CD4-positive, alpha-beta T cell treated with Interleukin-17A for 4 hours (primary cell): ENCODE data around the gene RAB3C.
A peak's percentile ranks its signal among the peaks of the same experiment; 100 is the strongest.

ENCODE experiments used
- DNase-seq: peaks from one replicate; pipeline ENCODE4 v3.0.0-alpha.2; 2020; ENCODE audit warnings: mixed read lengths

Gene RAB3C

DNA sequence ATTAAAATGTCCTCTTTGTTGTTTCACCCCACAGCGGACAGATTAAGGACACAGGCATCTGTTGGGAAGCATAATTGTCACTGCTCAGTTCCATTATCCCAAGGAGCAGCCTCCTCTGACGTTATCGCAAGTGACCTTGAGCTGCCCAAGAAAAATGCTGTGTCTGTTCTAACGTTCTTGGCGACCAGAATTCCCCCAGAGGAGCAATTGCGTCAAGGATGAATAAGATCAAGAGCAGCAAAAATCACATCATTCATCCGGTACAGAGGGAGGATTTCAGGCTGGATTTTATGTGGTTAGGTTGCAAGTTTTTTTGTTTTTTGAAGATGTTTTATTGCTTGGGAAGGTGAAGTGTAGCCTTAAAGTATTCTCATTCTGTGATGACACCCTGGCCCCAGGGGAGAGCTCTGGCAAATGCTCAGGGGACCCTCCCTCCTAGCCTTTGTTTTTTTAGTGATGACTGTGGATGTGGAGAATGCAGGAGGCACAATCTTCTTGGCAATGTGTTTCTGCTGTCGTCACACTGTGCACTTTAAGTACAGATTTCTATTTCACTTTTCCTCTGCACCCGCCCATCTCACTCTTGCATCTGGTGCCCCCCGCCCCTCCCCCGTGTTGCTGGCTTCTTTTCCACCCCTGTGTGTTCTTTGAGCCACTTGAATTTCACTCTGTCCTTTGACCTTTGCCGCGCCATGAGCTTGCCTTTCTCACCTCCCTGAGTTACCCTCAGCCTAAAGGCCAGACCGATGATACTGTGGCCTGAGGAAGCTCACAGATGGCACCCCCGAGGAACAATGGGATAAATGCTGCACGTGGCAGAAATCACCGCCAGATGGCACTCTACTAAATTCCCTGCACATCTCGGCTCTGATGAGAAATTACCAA lies 308.5 kb downstream of the RAB3C start:
- peak; percentile 75 for DNase-seq

DNA sequence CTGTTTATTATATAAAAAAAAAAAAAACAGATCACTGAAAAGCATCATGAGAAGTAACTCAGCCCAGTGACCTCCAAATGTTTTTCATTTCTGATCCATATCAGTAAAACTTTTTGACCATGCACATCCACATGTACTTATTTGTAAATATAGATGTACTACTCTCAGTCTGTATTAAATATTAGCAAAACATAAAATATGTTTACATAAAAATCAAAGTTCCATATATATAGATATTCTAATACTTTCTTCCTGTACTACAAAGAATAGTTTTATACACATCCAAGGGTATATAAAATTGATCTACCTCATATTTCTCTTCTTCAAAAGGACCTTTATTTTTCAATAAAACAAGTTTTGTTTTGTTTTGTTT lies 309.1 kb downstream of the RAB3C start:
- no peak for DNase-seq

DNA sequence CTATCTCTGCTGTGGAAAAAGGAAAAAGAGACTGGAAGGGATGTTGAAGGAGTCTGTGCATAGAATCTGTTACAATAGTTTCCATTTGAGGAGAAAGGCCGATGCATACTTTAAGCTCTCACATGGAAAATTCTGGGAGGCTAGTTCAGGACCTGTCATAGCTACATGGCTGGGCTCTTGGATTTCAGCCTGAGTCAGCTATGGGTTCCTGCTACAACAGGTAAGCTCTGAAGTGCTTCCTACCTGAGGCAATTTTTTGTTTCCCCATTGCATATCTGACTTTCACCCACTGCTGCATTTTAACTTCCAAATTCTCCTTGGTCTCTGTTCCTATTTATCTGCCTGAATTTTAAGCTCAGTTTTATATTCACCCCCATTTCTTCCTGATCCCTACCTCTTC lies 310.7 kb downstream of the RAB3C start:
- DNase-seq, result no peak

DNA sequence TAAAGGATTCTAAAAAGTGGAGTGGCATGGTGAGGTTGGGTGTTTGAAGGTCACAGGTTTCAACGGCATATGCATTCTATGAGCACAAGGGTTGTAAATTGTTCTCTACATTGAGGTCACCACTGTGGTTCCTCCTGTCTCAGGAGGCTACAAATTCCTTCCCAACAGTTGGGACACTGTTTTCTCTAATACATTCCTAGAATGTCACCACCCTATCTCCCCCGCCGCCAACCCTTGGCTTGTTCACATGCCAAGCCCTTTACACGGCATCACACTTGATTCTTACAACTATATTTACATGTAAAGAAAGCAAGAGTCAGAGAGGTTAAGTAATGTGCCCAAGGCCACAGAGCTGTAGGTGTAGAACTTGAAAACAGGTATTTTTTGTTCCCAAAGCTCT lies 315.1 kb downstream of the RAB3C start:
- DNase-seq, result no peak

DNA sequence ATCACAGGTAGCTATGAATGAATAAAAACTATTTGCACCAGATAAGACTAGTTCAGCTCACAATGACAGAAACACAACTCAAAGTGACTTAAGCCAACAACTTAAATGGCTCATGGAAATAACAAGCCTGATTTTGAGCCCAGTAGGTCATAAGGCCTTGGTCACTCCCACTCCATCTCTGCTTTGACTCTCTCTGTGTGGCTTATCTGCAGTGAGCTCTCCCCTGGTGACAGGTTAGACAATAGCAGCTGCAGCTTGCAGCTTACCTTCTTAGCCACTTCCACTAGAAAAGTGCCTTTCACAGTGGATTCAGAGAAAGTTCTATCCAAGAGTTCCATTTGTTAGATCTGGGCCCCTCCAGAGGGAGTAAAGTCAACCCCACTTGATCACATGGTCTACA lies 315.7 kb downstream of the RAB3C start:
- DNase-seq, result no peak

DNA sequence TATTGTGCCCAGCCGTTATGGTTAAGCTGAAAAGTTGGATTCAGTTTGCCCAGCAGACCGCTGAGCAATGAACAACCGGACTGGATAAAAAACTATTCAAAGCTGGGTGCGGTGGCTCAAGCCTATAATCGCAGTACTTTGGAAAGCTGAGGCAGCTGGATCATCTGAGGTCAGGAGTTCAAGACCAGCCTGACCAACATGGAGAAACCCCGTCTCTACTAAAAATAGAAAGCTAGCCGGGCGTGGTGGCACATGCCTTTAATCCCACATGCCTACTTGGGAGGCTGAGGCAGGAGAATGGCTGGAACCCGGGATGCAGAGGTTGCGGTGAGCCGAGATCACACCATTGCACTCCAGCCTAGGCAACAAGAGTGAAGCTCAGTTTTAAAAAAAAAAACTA lies 318.4 kb downstream of the RAB3C start:
- no peak for DNase-seq

DNA sequence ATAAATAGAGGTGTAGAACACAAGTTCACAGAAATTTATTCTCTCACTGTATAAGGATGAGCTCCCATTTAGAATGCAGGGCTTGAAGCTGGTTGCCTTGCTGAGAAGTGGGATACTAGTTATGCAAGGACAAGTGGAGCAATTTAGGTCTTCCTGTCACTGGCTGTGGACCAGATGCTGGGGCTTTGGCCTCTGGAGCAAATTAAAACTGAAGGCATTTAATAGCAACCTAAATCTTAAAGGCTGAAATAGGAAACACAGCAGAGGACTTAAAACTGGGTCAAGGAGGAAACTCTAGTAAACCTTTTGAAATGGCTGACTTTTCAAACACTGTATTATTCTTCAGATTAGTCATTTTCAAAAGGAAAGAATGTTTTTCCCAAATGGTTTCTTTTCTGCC lies 319.4 kb downstream of the RAB3C start:
- DNase-seq, result no peak

DNA sequence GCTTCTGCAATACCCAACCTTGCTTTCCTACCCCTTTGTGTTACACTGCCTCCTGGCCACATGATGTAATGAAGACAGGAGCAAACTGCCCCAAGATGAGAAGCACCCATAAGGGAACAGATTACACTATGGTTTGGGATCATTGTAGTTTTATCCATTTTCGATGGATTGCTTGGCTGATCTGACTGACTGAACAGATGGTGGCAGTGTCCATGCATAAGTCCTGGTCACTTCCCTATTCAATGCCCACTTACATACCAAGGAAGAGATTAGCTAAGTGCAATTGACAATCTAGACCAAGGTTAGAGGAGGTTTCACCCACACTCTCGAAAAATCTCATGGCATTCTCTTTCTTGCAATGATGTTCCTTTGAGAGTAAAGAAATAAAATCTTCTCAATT lies 319.9 kb downstream of the RAB3C start:
- DNase-seq, result no peak

DNA sequence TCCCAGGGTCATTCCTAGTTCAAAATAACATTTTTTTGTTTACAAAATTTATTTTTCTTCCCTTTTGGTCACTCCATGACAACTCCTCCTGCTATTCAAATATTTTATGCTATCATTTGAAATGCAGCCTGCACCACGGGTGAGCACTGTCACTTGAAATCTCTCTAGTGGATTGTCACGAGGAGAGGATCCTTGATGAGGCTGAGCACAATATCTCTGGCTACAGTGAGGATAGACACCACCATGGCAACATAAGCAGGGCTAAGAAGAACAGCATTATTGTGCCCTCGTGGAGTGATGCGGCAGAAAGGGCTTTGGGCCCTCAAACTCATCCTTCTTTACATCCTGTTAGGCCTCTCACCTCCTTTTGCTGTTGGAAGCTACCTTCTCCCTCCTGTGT lies 321.9 kb downstream of the RAB3C start:
- no peak for DNase-seq

DNA sequence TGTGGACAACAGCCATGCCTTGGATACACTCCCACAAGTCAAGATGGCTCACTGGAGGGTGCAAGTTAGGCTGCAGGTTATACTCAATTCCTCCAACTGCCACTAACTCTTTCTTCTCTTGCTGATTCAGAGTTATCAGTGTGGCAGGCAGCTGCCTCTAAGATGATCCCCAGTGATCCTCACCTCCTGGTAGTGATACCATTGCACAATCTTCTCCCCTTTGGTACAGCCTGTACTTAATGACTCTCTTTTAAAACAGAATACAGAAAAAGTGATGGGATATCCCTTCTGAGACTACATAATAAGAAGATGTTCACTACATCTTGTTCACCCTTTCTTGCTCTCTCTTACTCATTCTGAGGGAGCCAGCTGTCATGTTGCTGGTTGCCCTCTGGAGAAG lies 323.1 kb downstream of the RAB3C start:
- DNase-seq, result no peak
